PFSK-1 (cell line): ENCODE measurements around the gene GLP1R.

Experiments
- POLR2AphosphoS5 ChIP-seq: IDR thresholded peaks from 2 replicates; pipeline ENCODE4 v1.6.1; 2012; ENCODE audit warnings: low read depth, mild to moderate bottlenecking, control low read depth, low read length, moderate library complexity
- TAF1 ChIP-seq: IDR thresholded peaks from 2 replicates; pipeline ENCODE4 v1.6.1; 2012; ENCODE audit warnings: low read length, control low read depth, borderline replicate concordance; ENCODE audit not compliant: insufficient read depth

GRCh38 chr6:39130691-39131090 lies 82.1 kb downstream of the GLP1R start:
- TF ChIP-seq TAF1 (no peak), POLR2AphosphoS5 (no peak)
